Stimulated activated naive CD8-positive, alpha-beta T cell treated with anti-CD3 and anti-CD28 coated beads, Interleukin-15, Interleukin-2, amounts not matched to agents 100 ng/mL and 50 ng/mL, for 24 hours (primary cell): ENCODE results near the gene MBOAT1.
A peak's percentile ranks its signal among the peaks of the same experiment; 100 is the strongest.
"Not testable (repeated sequence)": the region's sequence is repeated elsewhere in the genome, so short reads cannot be mapped to it uniquely, and the experiment has no call there.

ENCODE experiments used
- H3K27ac Mint-ChIP-seq: one replicate; pipeline ENCODE4 v1.8.0; 2021; ENCODE audit warnings: mild to moderate bottlenecking, mixed read lengths
- H3K27me3 Mint-ChIP-seq: one replicate; pipeline ENCODE4 v1.8.0; 2021; ENCODE audit warnings: mixed read lengths
- H3K36me3 Mint-ChIP-seq: one replicate; pipeline ENCODE4 v1.8.0; 2021; ENCODE audit warnings: low read depth, mixed read lengths
- H3K4me1 Mint-ChIP-seq: one replicate; pipeline ENCODE4 v1.8.0; 2021; ENCODE audit warnings: low read depth, mixed read lengths
- H3K4me3 Mint-ChIP-seq: one replicate; pipeline ENCODE4 v1.8.0; 2021; ENCODE audit warnings: mild to moderate bottlenecking, mixed read lengths
- H3K9me3 Mint-ChIP-seq: one replicate; pipeline ENCODE4 v1.8.0; 2021; ENCODE audit warnings: mixed read lengths

Gene MBOAT1

GRCh38 chr6:20212392-20213111 is at the start of gene MBOAT1:
Gene MBOAT1 (minus strand): TSS chr6:20212469. CDS start chr6:20212234, 235 bp downstream.
- H3K27me3 Mint-ChIP-seq = no peaks in the 10 kb centered on the region
- H3K27ac Mint-ChIP-seq = peak within 1 kb of the TSS; percentile 77
- peaks cover 42% of the 10 kb centered on the region for H3K4me1 Mint-ChIP-seq
- H3K9me3 Mint-ChIP-seq = no peaks in the 10 kb centered on the region
- H3K4me3 Mint-ChIP-seq = peak within 1 kb of the TSS; percentile 90
- H3K36me3 Mint-ChIP-seq = no peaks in the 10 kb centered on the region

- Mint-ChIP-seq H3K36me3 (no peaks in the 10 kb centered on the region), H3K4me3 (no peak overlapping the region), H3K27me3 (peaks cover 7% of the 10 kb centered on the region), H3K4me1 (no peaks in the 10 kb centered on the region), H3K27ac (no peak overlapping the region), H3K9me3 (no peaks in the 10 kb centered on the region)
Observed at GRCh38 chr6:20261685-20262084, 49.4 kb upstream of the MBOAT1 start.

GRCh38 chr6:20260360-20260759 is 48.1 kb upstream of the MBOAT1 start:
- no peak overlapping the region for H3K4me3 Mint-ChIP-seq
- H3K4me1 Mint-ChIP-seq = no peaks in the 10 kb centered on the region
- H3K9me3 Mint-ChIP-seq = no peaks in the 10 kb centered on the region
- peaks cover 7% of the 10 kb centered on the region for H3K27me3 Mint-ChIP-seq
- no peaks in the 10 kb centered on the region for H3K36me3 Mint-ChIP-seq
- no peak overlapping the region for H3K27ac Mint-ChIP-seq

- H3K36me3 Mint-ChIP-seq = no peaks in the 10 kb centered on the region
- peaks cover 7% of the 10 kb centered on the region for H3K27me3 Mint-ChIP-seq
- no peak overlapping the region for H3K27ac Mint-ChIP-seq
- no peaks in the 10 kb centered on the region for H3K4me1 Mint-ChIP-seq
- H3K4me3 Mint-ChIP-seq = no peak overlapping the region
- H3K9me3 Mint-ChIP-seq = no peaks in the 10 kb centered on the region
Observed at GRCh38 chr6:20259316-20260049, 47.2 kb upstream of the MBOAT1 start.

- H3K4me3 Mint-ChIP-seq = no peak overlapping the region
- H3K36me3 Mint-ChIP-seq = no peaks in the 10 kb centered on the region
- no peaks in the 10 kb centered on the region for H3K9me3 Mint-ChIP-seq
- no peaks in the 10 kb centered on the region for H3K4me1 Mint-ChIP-seq
- no peak overlapping the region for H3K27ac Mint-ChIP-seq
- H3K27me3 Mint-ChIP-seq = no peaks in the 10 kb centered on the region
Observed at GRCh38 chr6:20255428-20255827, 43.2 kb upstream of the MBOAT1 start.

- Mint-ChIP-seq H3K27ac (no peak overlapping the region), H3K9me3 (no peaks in the 10 kb centered on the region), H3K36me3 (no peaks in the 10 kb centered on the region), H3K4me1 (no peaks in the 10 kb centered on the region), H3K27me3 (no peaks in the 10 kb centered on the region), H3K4me3 (no peak overlapping the region)
Observed at GRCh38 chr6:20254295-20254694, 42.0 kb upstream of the MBOAT1 start.

- H3K9me3 Mint-ChIP-seq = no peaks in the 10 kb centered on the region
- H3K27ac Mint-ChIP-seq = no peak overlapping the region
- no peaks in the 10 kb centered on the region for H3K4me1 Mint-ChIP-seq
- no peak overlapping the region for H3K4me3 Mint-ChIP-seq
- H3K27me3 Mint-ChIP-seq = no peaks in the 10 kb centered on the region
- H3K36me3 Mint-ChIP-seq = no peaks in the 10 kb centered on the region
Observed at GRCh38 chr6:20253021-20253420, 40.8 kb upstream of the MBOAT1 start.

GRCh38 chr6:20252311-20252710 is 40.0 kb upstream of the MBOAT1 start:
- no peaks in the 10 kb centered on the region for H3K36me3 Mint-ChIP-seq
- no peaks in the 10 kb centered on the region for H3K9me3 Mint-ChIP-seq

GRCh38 chr6:20251525-20251924 is 39.3 kb upstream of the MBOAT1 start:
- no peaks in the 10 kb centered on the region for H3K4me1 Mint-ChIP-seq
- no peaks in the 10 kb centered on the region for H3K27me3 Mint-ChIP-seq
- no peaks in the 10 kb centered on the region for H3K36me3 Mint-ChIP-seq
- no peak overlapping the region for H3K4me3 Mint-ChIP-seq
- no peak overlapping the region for H3K27ac Mint-ChIP-seq
- no peaks in the 10 kb centered on the region for H3K9me3 Mint-ChIP-seq

More at GRCh38 chr6:20252311-20252710, 40.0 kb upstream of the MBOAT1 start:
- Mint-ChIP-seq H3K4me3 (no peak overlapping the region), H3K4me1 (no peaks in the 10 kb centered on the region), H3K27ac (peak overlapping the region; percentile 33), H3K27me3 (no peaks in the 10 kb centered on the region)

- H3K9me3 Mint-ChIP-seq = no peaks in the 10 kb centered on the region
- H3K4me3 Mint-ChIP-seq = no peak overlapping the region
Observed at GRCh38 chr6:20246125-20246524, 33.9 kb upstream of the MBOAT1 start.

GRCh38 chr6:20244807-20245681 is 32.8 kb upstream of the MBOAT1 start:
- not testable (repeated sequence) for H3K27ac Mint-ChIP-seq, H3K36me3 Mint-ChIP-seq, H3K4me3 Mint-ChIP-seq, H3K9me3 Mint-ChIP-seq, H3K27me3 Mint-ChIP-seq, H3K4me1 Mint-ChIP-seq

More at GRCh38 chr6:20246125-20246524, 33.9 kb upstream of the MBOAT1 start:
- Mint-ChIP-seq H3K27me3 (no peaks in the 10 kb centered on the region), H3K36me3 (no peaks in the 10 kb centered on the region), H3K27ac (no peak overlapping the region), H3K4me1 (no peaks in the 10 kb centered on the region)

GRCh38 chr6:20243288-20243687 is 31.0 kb upstream of the MBOAT1 start:
- Mint-ChIP-seq H3K36me3 (no peaks in the 10 kb centered on the region), H3K4me3 (no peak overlapping the region), H3K4me1 (no peaks in the 10 kb centered on the region), H3K9me3 (no peaks in the 10 kb centered on the region), H3K27ac (no peak overlapping the region), H3K27me3 (no peaks in the 10 kb centered on the region)

GRCh38 chr6:20242397-20242796 is 30.1 kb upstream of the MBOAT1 start:
- Mint-ChIP-seq H3K9me3 (no peaks in the 10 kb centered on the region), H3K27ac (no peak overlapping the region), H3K27me3 (no peaks in the 10 kb centered on the region), H3K4me3 (no peak overlapping the region), H3K36me3 (no peaks in the 10 kb centered on the region), H3K4me1 (no peaks in the 10 kb centered on the region)

GRCh38 chr6:20241102-20241501 is 28.8 kb upstream of the MBOAT1 start:
- Mint-ChIP-seq H3K9me3 (no peaks in the 10 kb centered on the region), H3K36me3 (no peaks in the 10 kb centered on the region), H3K27ac (no peak overlapping the region), H3K4me1 (no peaks in the 10 kb centered on the region), H3K4me3 (no peak overlapping the region), H3K27me3 (no peaks in the 10 kb centered on the region)
